HCT116 (cell line): Measurements from ENCODE around the gene PTGS1.

Experiments used
- ATF3 ChIP-seq: IDR thresholded peaks from 2 replicates; pipeline ENCODE4 v1.6.1; 2012
- CBX3 ChIP-seq: IDR thresholded peaks from 2 replicates; pipeline ENCODE4 v1.6.1; 2012; ENCODE audit warnings: low read depth
- CTCF ChIP-seq, 3 experiments: fragments of 200-600 bp in 1 of 3; sonication (generic) in 1 of 3; IDR thresholded peaks in 2 of 3; conservative IDR thresholded peaks in 1 of 3; 2 replicates each; pipeline ENCODE4 v1.5.1; 2012 to 2017; ENCODE audit warnings: low read depth in 2 of 3, low read length in 2 of 3, antibody characterized with exemption in 1 of 3, borderline replicate concordance in 1 of 3, control low read depth in 1 of 3, mild to moderate bottlenecking in 1 of 3, mixed read lengths in 1 of 3, mixed run types in 1 of 3, moderate library complexity in 1 of 3; ENCODE audit not compliant: insufficient read depth in 1 of 3
- EZH2 ChIP-seq: fragments of 200-600 bp; sonication (generic); IDR thresholded peaks from 2 replicates; pipeline ENCODE4 v1.6.1; 2017; ENCODE audit warnings: antibody characterized with exemption, mixed run types
- POLR2A ChIP-seq: IDR thresholded peaks from 2 replicates; pipeline ENCODE4 v1.7.0; 2011; ENCODE audit warnings: borderline replicate concordance; ENCODE audit not compliant: insufficient read depth, insufficient read length; ENCODE audit errors: extremely low read depth
- POLR2AphosphoS5 ChIP-seq: IDR thresholded peaks from 2 replicates; pipeline ENCODE4 v1.6.1; 2011; ENCODE audit warnings: mild to moderate bottlenecking, low read depth, low read length, moderate library complexity
- RAD21 ChIP-seq: IDR thresholded peaks from 2 replicates; pipeline ENCODE4 v1.6.1; 2012; ENCODE audit warnings: low read depth, mild to moderate bottlenecking
- REST ChIP-seq: IDR thresholded peaks from 2 replicates; pipeline ENCODE4 v1.6.1; 2012; ENCODE audit warnings: low read depth
- SP1 ChIP-seq: IDR thresholded peaks from 2 replicates; pipeline ENCODE4 v1.6.1; 2012; ENCODE audit warnings: low read depth
- SRF ChIP-seq: IDR thresholded peaks from 2 replicates; pipeline ENCODE4 v1.6.1; 2012; ENCODE audit warnings: low read depth
- TCF7L2 ChIP-seq: IDR thresholded peaks from 2 replicates; pipeline ENCODE4 v1.7.0; 2011; ENCODE audit warnings: borderline replicate concordance, inconsistent platforms; ENCODE audit not compliant: insufficient read depth, insufficient read length; ENCODE audit errors: extremely low read depth
- YY1 ChIP-seq: IDR thresholded peaks from 2 replicates; pipeline ENCODE4 v1.6.1; 2011; ENCODE audit warnings: low read length, low read depth, moderate library complexity, mild to moderate bottlenecking; ENCODE audit not compliant: insufficient replicate concordance; ENCODE audit errors: extremely low read depth
- ZFX ChIP-seq: fragments of 450-650 bp; IDR thresholded peaks from 2 replicates; pipeline ENCODE4 v1.6.1; 2017
- ZNF274 ChIP-seq: fragments of 200-500 bp; sonication (Bioruptor generic); IDR thresholded peaks from 2 replicates; pipeline ENCODE4 v1.6.1; 2014; ENCODE audit warnings: mild to moderate bottlenecking, low read depth, low read length, inconsistent platforms

GRCh38 chr9:122360891-122361290, 9.9 kb upstream of the PTGS1 start:
- TF ChIP-seq POLR2A (no peak), CTCF (IDR thresholded peaks at IDR 0.05 in 2 of 3, conservative IDR thresholded peaks at IDR 0.05 in 1 of 3; ENCODE audit: borderline replicate concordance in 1 of 3, insufficient read depth in 1 of 3, low read depth in 2 of 3, low read length in 2 of 3) (no peak), TCF7L2 (no peak), EZH2 (no peak), REST (no peak), SRF (no peak), ZFX (no peak), ZNF274 (no peak), RAD21 (no peak), ATF3 (no peak), SP1 (no peak), YY1 (no peak), CBX3 (no peak), POLR2AphosphoS5 (no peak)
